GM12874 (cell line): ENCODE measurements around the gene HRCT1.

Experiments used
- CTCF ChIP-seq: IDR thresholded peaks from 2 replicates; pipeline ENCODE4 v1.5.1; 2011; ENCODE audit warnings: low read depth, mild to moderate bottlenecking, control low read depth, low read length, moderate library complexity; ENCODE audit not compliant: insufficient read depth

HRCT1 gene

DNA sequence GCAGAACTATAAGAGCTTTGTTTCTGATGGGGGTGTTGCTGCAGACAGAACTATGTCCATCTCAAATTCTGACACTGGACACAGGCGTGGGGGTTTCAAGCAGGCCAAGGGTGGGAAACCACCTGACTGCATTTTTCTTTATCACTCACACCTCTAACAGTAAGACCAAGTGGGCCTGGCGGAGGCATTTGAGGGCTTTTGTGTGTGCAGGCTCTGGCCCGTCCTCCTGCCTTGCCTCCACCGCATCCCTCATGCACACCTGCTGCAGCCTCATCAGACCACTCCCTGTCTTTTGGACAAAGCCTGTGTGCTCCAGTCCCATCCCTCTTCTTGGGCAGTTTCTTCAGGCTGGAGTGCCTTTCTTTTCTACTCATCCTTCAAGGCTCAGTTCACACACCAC is 43.7 kb upstream of the HRCT1 start:
- TF ChIP-seq CTCF, result no peak

- TF ChIP-seq CTCF, result no peak
Measured at GRCh38 chr9:35863583-35863982, 42.4 kb upstream of the HRCT1 start.

DNA sequence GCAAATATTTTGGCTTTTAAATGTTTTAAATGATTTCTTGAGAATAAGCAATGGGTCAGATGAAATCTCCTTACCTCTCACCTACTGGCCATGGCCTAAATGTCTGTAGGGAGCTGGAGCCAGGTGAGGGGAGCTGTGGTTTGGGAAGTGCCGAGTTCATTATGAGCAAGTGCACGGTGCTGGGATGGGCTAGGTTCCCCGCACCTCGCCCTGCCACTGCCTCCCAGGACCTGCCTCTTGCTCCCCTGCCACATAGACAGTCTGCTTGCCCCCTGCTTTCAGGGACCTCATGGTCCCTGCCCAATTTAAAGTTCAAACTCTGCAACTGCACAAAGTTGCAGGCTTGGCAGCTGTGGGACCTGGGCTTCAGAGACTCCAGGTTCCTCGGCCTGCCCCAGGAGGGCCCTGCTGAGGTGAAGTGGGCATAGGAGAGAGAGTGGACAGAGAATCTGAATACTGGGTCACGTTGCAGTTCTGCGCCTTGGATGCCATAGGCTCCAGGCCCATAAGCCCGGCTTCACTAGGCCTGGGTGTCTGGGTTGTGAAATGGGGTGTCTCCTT is 41.2 kb upstream of the HRCT1 start:
- no peak for TF ChIP-seq CTCF

DNA sequence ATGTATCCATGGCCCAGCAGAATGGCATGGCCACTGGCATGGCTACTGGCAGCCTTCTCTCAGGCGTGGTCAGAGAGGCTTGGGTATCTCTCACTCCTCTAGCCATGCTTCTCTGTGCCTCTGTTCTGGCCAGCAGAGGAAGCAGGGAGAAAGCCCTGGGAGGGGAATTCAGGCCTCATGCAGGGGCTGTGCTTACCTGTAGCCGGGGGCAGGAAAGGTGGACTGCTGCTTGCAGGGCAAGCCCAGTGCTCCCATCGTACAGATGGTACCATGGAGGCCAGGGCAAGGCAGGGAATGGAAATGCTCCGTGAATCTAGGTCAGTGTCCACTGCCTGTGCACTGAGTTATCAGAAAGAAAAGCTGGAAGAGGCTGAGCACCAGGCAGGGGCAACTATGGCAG is 38.5 kb upstream of the HRCT1 start:
- TF ChIP-seq CTCF, result no peak

GRCh38 chr9:35868933-35869332 is 37.1 kb upstream of the HRCT1 start:
- no peak for TF ChIP-seq CTCF

DNA sequence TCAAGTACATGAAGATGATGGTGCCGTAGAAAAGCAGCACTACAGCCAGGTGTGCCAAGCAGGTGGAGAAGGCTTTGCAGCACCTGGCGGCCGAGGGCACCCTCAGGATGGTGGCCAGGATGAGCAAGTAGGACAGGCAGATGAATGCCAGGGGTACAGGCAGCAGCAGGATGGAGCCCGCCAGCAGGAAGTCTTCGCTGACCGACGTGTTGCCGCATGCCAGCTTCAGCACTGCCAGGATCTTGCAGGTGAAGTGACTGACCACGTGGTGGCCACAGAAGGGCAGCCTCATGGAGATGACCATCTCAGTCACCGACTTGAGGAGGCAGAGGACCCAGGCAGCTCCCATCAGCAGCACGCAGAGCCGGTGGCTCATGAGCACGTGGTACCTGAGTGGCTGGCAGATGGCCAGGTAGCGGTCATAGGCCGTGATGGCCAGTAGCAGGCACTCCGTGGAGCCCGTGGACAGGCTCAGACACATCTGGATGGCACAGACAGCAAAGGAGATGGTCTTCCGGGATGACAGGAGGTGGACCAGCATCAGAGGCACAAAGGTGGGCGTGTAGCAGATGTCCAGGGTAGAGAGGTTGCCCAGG is 36.3 kb upstream of the HRCT1 start:
- no peak for TF ChIP-seq CTCF

DNA sequence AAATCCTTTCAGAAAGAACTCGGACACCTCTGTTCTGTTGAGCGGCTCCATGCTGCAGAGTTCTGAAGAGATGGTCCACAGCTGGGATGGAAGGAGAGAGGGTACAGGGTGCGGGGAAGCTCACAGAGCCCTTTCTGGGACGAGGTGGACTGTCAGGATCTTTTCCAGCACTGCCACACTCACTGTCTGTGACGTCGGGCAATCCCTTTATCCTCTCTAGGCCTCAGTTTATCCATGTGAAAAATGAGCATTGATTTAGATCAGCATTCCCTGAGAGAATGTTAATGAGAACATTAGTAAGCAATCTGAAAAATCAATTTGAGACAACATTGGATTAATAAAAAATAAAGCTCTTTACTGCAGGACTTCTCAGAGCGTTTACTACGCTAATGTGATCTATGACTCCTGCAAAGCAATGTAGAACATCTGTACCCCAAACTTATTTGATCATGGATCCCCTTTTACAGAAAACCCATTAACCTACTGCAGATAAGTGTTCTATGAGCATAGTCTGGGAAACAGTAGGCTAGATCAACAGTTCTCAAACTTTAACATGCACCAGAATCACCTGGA is 35.6 kb upstream of the HRCT1 start, which contains the start of gene OR13J1:
Gene OR13J1 (minus strand): TSS at position 51 of the 573 bp plus-strand sequence. CDS start 0 bp downstream, at position 51.
- no peak for TF ChIP-seq CTCF
